BLaER1 (cell line): Measurements from ENCODE around the gene SUZ12.
"Not testable (repeated sequence)": the region's sequence is repeated elsewhere in the genome, so short reads cannot be mapped to it uniquely, and the experiment has no call there.

Source experiments
- H3K27ac ChIP-seq: shearing (Covaris generic); formaldehyde crosslinking; 2 replicates; pipeline ENCODE4 v1.8.1; 2022
- H3K27me3 ChIP-seq: shearing (Covaris generic); formaldehyde crosslinking; 2 replicates; pipeline ENCODE4 v1.8.1; 2022
- H3K36me3 ChIP-seq: shearing (Covaris generic); formaldehyde crosslinking; 2 replicates; pipeline ENCODE4 v1.8.1; 2022
- H3K4me1 ChIP-seq: shearing (Covaris generic); formaldehyde crosslinking; 2 replicates; pipeline ENCODE4 v1.8.1; 2022
- H3K4me2 ChIP-seq: shearing (Covaris generic); formaldehyde crosslinking; 2 replicates; pipeline ENCODE4 v1.8.1; 2022
- H3K4me3 ChIP-seq: shearing (Covaris generic); formaldehyde crosslinking; 2 replicates; pipeline ENCODE4 v1.8.1; 2022
- H3K9ac ChIP-seq: shearing (Covaris generic); formaldehyde crosslinking; 2 replicates; pipeline ENCODE4 v1.8.1; 2022
- H3K9me3 ChIP-seq: shearing (Covaris generic); formaldehyde crosslinking; 2 replicates; pipeline ENCODE4 v1.8.1; 2022
- H4K20me1 ChIP-seq: shearing (Covaris generic); formaldehyde crosslinking; 2 replicates; pipeline ENCODE4 v1.8.1; 2022
- Cebpa-rat ChIP-seq: shearing (Covaris generic); IDR thresholded peaks from 2 replicates; pipeline ENCODE4 v1.8.1; 2022

Gene SUZ12

DNA sequence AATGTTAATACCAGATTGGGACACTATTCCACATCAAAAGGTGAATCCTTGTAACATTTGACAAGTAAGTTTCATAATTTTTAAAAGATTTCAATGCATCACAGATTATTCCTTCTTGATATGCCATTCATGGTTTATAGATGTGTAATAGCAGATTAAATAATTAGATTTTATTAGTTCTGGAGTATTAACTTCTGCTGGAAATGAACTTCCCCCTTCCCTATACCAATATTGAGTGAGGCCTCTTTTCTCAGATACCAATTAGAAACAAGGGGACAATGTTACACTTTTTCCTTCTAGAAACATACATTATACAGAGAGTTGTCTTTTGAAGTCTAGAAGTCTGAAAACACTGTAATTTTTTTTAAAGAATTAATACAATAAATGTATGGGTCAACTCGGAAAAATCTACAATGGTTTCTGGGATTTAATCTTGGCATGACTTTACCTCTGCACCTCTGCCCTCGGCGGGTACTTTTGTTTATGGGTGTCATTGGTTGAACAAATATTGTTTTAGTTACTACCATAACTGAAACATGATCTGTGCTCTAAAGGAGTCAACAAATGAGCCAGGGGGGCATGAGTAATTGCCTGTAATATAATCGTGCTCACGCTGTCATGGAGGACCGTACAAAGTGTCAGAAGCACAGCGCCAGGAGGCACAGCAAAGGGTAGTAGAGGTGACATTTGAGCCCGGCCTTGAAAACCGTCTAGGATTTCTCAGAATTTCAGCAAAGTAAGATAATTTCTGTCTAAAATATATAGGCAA is 78.6 kb downstream of the SUZ12 start:
- H3K9ac ChIP-seq: no peak overlapping the region
- H4K20me1 ChIP-seq: peaks cover 53% of the 10 kb centered on the region; the same call in 1 of the 2 replicates
- no peaks in the 10 kb centered on the region for H3K27me3 ChIP-seq
- no peak overlapping the region for H3K4me3 ChIP-seq
- peak overlapping the region; percentile 41; the same call in 1 of the 2 replicates for H3K4me2 ChIP-seq
- no peaks in the 10 kb centered on the region for H3K9me3 ChIP-seq
- H3K36me3 ChIP-seq: peaks cover 52% of the 10 kb centered on the region
- peaks cover 13% of the 10 kb centered on the region for H3K4me1 ChIP-seq
- no peak overlapping the region for H3K27ac ChIP-seq
- no peak for TF ChIP-seq Cebpa-rat

DNA sequence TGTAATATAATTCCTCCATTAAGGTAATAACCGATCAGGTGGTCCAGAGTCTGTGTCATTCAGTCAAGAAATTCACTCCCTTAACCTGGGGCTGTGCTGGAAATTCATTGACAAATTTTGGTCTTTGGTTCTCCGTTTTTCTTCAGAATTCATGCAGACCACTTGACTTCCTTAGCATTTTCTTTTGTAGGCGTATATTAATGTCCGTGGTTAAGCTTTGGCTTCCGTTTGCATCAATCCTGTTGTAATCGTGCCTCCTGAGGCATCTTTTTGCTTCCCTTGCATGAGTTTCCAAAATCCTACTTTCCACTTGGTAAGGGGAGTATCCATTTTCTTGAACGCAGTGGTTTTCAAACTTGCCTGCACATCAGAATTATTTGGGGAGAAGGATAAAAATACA is 79.4 kb downstream of the SUZ12 start:
- no peaks in the 10 kb centered on the region for H3K9me3 ChIP-seq
- no peak overlapping the region for H3K4me3 ChIP-seq
- peaks cover 13% of the 10 kb centered on the region for H3K4me1 ChIP-seq
- H3K4me2 ChIP-seq: peak overlapping the region; percentile 41
- no peak for TF ChIP-seq Cebpa-rat
- peaks cover 57% of the 10 kb centered on the region for H3K36me3 ChIP-seq
- peaks cover 56% of the 10 kb centered on the region; the same call in 1 of the 2 replicates for H4K20me1 ChIP-seq
- no peak overlapping the region for H3K27ac ChIP-seq
- H3K9ac ChIP-seq: no peak overlapping the region
- H3K27me3 ChIP-seq: no peaks in the 10 kb centered on the region

DNA sequence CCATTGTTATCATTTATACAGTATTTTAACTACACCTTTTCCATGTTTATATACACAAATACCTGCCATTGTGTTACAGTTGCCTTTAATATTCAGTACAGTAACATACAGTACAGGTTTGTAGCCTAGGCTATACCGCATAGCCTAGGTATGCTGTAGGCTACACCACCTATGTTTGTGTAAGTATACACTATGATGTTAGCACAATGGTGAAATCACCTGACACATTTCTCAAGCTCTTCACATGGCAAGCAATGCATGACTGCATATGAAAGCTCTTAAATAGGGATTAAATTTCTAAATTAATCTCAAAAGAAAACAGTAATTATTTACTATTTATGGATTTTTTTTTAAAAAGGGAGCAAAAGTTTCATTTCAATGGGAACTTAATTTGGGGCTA is 82.4 kb downstream of the SUZ12 start:
- no peaks in the 10 kb centered on the region for H3K27me3 ChIP-seq
- H3K27ac ChIP-seq: no peak overlapping the region
- no peaks in the 10 kb centered on the region for H3K9me3 ChIP-seq
- H4K20me1 ChIP-seq: peaks cover 52% of the 10 kb centered on the region; the same call in 1 of the 2 replicates
- H3K9ac ChIP-seq: no peak overlapping the region
- peaks cover 13% of the 10 kb centered on the region for H3K4me1 ChIP-seq
- no peak for TF ChIP-seq Cebpa-rat
- H3K4me3 ChIP-seq: no peak overlapping the region
- no peak overlapping the region for H3K4me2 ChIP-seq
- peaks cover 57% of the 10 kb centered on the region for H3K36me3 ChIP-seq

DNA sequence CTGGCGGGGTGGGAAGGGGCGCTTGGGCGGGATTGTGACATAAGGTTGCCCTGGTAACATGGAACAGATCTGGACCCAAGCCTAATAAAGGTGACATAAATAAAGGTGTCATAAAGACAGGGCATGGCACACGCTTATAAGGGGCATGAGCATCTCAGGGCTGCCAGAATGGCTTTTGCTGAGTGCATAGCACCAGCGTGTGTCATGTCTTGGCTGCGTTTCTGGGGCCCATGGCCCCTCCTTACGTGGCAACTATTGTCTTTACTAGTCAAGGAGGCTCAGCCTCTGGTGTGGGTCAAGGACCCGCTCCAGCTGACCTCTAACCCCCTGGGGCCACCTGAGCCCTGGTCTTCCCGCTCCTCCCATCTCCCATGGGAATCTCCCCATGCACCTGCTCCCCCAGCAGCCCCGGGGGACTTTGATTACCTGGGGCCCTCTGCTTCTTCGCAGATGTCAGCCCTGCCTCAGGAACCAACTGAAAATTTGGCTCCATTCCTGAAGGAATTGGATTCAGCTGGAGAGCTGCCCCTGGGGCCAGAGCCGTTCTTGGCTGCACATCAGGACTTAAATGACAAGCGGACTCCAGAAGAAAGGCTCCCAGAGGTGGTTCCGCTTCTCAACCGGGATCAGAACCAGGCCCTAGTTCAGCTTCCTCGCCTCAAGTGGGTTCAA is 84.3 kb downstream of the SUZ12 start:
- Histone ChIP-seq H3K4me1 (peaks cover 5% of the 10 kb centered on the region), H3K27ac (no peak overlapping the region), H3K4me3 (no peak overlapping the region), H3K4me2 (no peak overlapping the region), H3K36me3 (peaks cover 58% of the 10 kb centered on the region), H3K27me3 (no peaks in the 10 kb centered on the region), H3K9ac (no peak overlapping the region), H3K9me3 (no peaks in the 10 kb centered on the region), H4K20me1 (peaks cover 37% of the 10 kb centered on the region; the same call in 1 of the 2 replicates)
- no peak for TF ChIP-seq Cebpa-rat

DNA sequence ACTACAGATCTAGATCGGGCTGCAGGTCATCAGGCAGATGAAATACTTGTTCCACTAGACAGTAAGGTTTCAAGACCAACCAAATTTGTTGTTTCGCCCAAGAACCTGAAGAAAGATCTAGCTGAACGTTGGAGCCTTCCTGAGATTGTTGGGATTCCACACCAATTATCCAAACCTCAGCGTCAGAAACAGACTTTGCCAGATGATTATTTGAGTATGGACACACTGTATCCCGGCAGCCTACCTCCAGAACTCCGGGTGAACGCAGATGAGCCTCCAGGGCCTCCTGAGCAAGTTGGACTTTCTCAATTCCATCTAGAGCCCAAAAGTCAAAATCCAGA is 84.8 kb downstream of the SUZ12 start:
- H3K4me2 ChIP-seq: no peak overlapping the region
- no peak overlapping the region for H3K27ac ChIP-seq
- H3K4me3 ChIP-seq: no peak overlapping the region
- H3K9ac ChIP-seq: no peak overlapping the region
- H4K20me1 ChIP-seq: peaks cover 32% of the 10 kb centered on the region; the same call in 1 of the 2 replicates
- peaks cover 63% of the 10 kb centered on the region for H3K36me3 ChIP-seq
- no peaks in the 10 kb centered on the region for H3K9me3 ChIP-seq
- no peak for TF ChIP-seq Cebpa-rat
- H3K27me3 ChIP-seq: no peaks in the 10 kb centered on the region
- H3K4me1 ChIP-seq: no peaks in the 10 kb centered on the region; the same call in 1 of the 2 replicates

DNA sequence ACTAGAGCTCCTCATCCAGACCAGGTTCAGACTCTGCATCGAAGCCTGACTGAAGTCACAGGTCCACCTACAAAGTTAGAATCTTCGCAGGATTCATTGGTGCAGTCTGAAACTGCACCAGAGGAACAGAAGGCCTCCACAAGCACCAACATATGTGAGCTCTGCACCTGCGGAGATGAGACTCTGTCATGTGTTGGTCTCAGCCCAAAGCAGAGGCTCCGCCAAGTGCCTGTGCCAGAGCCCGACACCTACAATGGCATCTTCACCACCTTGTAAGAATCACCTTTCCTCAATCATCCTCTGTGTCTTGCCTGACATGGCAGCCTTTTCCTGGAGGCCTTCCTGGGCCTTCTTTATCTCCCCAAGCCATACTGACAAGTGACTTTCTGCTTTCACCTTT is 85.7 kb downstream of the SUZ12 start:
- not testable (repeated sequence) for H3K9ac ChIP-seq, H3K27ac ChIP-seq, H3K4me2 ChIP-seq, H3K4me1 ChIP-seq, H3K4me3 ChIP-seq, H3K9me3 ChIP-seq, H3K27me3 ChIP-seq
- Histone ChIP-seq H3K36me3 (peaks cover 57% of the 10 kb centered on the region), H4K20me1 (peaks cover 23% of the 10 kb centered on the region; the same call in 1 of the 2 replicates)

DNA sequence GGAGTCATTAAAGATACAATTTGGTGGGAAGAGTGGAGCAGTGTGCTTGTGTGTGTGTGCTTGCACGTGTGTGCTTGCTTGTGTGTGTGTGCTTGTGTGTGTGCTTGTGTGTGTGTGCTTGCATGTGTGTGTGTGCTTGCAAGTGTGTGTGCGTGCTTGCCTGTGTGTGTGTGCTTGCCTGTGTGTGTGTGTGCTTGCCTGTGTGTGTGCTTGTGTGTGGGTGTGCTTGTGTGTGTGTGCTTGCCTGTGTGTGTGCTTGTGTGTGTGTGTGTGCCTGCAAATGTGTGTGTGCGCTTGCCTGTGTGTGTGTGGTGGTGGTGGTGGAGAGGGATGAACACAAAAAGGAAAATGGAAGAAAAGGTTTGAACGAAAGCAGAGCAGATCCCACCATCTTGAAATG is 90.5 kb downstream of the SUZ12 start:
- H3K27me3 ChIP-seq, H3K9ac ChIP-seq, H4K20me1 ChIP-seq, H3K27ac ChIP-seq, H3K9me3 ChIP-seq, H3K4me3 ChIP-seq, H3K4me2 ChIP-seq, H3K4me1 ChIP-seq: not testable (repeated sequence)
- H3K36me3 ChIP-seq: peaks cover 15% of the 10 kb centered on the region

DNA sequence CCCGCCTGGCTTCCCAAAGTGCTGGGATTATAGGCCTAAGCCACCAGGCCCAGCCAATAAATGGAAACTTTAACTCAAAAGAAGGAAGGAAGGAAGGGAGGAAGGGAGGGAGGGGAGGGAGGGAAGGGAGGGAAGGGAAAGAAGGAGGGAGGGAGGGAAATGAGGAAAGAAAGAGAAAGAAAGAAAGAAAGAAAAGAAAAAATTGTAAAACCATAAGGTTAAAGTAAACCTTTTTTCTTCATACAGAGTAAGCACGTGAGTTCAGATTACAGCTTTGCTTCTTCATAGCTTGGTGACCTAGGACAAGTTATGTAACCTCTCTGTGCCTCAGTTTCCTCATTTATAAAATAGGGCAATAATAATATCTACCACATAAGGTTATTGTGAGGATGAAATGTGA is 96.4 kb downstream of the SUZ12 start:
- Histone ChIP-seq H3K9ac (no peak overlapping the region), H3K36me3 (peaks cover 41% of the 10 kb centered on the region), H3K4me2 (no peak overlapping the region), H3K27ac (no peak overlapping the region), H3K9me3 (no peaks in the 10 kb centered on the region), H4K20me1 (no peaks in the 10 kb centered on the region), H3K27me3 (no peaks in the 10 kb centered on the region), H3K4me1 (no peaks in the 10 kb centered on the region), H3K4me3 (no peak overlapping the region)
- TF ChIP-seq Cebpa-rat: no peak

DNA sequence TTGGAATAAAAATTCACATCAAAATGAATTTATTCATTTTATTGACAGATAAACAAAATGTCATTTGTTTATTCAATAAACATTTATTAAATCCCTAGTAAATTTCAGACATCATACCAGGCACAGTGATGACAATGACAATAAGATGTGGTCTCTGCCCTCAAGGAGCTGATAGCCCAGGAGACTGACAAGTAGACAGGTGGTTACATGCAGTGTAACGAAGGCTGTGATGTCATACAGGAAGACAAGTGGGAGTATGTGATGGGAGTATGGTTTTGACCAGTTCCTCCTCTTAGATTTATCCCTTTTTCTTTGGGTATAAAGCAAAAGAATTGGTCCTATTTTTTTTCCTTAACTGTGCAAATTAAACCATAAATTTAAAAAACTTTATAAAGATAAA is 97.0 kb downstream of the SUZ12 start:
- not testable (repeated sequence) for H4K20me1 ChIP-seq, H3K9me3 ChIP-seq, H3K4me1 ChIP-seq, H3K4me2 ChIP-seq, H3K9ac ChIP-seq, H3K27me3 ChIP-seq, H3K27ac ChIP-seq, H3K4me3 ChIP-seq
- H3K36me3 ChIP-seq: peaks cover 45% of the 10 kb centered on the region

DNA sequence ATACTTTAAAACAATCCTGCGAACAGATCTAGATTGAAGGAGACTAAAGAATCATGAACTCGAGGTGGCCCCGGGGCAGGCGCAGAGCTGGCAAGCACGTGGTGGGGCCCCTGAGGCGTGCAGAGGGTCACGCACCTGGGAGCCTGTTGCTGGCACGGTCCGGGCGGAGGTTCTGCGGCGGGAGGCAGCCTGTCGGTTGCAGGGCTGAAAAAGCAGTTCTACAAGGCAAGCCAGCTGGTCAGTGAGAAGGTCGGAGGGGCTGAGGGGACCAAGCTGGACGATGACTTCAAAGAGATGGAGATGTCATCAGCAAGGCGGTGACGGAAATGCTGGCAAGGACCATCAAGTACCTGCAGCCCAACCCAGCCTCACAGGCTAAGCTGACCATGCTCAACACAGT is 103.4 kb downstream of the SUZ12 start:
- not testable (repeated sequence) for H3K4me3 ChIP-seq, H3K27ac ChIP-seq, H3K4me2 ChIP-seq, H3K9me3 ChIP-seq, H3K9ac ChIP-seq, H3K4me1 ChIP-seq, H4K20me1 ChIP-seq, H3K27me3 ChIP-seq
- H3K36me3 ChIP-seq: peaks cover 57% of the 10 kb centered on the region

DNA sequence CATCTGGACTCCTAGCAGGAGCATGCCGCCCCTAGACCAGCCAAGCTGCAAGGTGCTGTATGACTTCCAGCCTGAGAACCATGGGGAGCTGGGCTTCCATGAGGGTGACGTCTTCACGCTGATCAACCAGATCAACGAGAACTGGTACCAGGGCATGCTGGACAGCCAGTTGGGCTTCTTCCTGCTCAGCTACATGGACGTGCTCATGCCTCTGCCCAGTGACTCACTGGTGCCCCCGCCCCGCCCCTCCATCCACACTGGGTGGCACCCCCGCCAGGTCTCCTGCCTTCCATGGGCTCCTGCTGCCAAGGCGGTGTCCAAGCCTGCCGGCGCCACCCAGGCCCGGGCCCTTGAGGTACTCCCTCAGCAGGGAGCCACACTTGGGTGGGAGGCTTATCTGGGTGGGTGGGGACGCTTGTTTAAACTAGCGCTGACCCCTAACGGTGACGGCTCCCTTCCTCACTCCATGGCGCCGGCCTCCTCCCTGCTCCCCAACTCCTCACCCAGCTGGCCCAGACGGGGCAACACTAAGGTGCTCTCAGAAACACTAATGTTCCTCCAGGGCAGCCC is 104.6 kb downstream of the SUZ12 start:
- H3K9me3 ChIP-seq, H3K4me2 ChIP-seq, H3K27ac ChIP-seq, H3K9ac ChIP-seq, H3K4me3 ChIP-seq, H4K20me1 ChIP-seq, H3K27me3 ChIP-seq, H3K4me1 ChIP-seq: not testable (repeated sequence)
- H3K36me3 ChIP-seq: peaks cover 46% of the 10 kb centered on the region

DNA sequence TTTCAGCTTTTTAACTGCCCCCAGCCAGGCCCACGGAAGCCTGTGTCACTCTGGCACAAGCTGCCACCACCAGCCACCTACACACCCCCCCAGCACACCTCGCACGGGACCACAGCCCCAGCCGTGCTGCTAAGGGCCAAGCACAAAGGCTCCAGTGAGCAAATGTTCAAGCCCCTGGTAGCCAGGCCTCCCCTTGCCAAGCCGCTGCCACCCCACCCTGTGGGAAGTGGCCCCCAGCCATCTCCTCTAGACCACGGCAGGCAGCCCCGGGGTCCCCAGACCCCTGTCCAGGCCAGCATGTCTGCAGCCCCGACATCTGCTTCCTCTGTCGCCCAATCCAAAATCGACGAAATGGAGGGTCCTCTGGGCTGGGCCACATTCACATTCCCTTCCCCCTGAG is 105.5 kb downstream of the SUZ12 start:
- not testable (repeated sequence) for H3K4me1 ChIP-seq, H3K4me2 ChIP-seq, H3K9me3 ChIP-seq, H3K27ac ChIP-seq, H3K9ac ChIP-seq, H3K4me3 ChIP-seq, H3K27me3 ChIP-seq, H4K20me1 ChIP-seq
- peaks cover 37% of the 10 kb centered on the region for H3K36me3 ChIP-seq

DNA sequence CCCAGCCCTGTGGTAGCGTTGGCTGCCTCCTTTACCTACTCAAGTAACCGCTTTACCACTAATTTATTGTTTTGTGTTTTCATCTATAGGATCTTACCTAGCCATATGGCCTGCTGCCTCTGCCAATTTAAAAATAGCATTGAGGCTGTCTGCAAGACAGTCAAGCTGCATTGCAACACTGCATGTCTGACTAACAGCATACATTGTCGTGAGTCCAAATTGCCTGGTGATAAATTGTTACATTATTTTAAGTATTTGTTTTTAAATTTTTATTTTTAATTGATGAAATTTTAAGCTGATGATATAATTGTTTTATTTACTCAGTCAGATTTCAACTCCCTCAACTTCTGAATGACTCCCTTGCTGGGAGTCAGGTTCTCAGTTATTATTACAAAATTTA is 108.8 kb downstream of the SUZ12 start:
- H3K4me3 ChIP-seq, H3K9ac ChIP-seq, H3K27ac ChIP-seq, H3K9me3 ChIP-seq, H3K27me3 ChIP-seq, H3K4me2 ChIP-seq, H3K4me1 ChIP-seq, H4K20me1 ChIP-seq: not testable (repeated sequence)
- H3K36me3 ChIP-seq: peaks cover 22% of the 10 kb centered on the region

DNA sequence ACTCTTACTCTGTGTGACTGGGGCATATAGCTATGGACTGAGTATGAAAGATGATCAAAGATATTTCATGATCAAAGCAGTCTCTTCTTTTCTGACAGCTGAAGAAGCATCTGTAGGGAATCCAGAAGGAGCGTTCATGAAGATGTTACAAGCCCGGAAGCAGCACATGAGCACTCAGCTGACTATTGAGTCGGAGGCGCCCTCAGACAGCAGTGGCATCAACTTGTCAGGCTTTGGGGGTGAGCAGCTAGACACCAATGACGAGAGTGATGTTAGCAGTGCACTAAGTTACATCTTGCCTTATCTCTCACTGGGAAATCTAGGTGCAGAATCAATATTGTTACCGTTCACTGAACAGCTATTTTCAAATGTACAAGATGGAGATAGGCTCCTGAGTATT is 110.9 kb downstream of the SUZ12 start:
- H4K20me1 ChIP-seq, H3K9ac ChIP-seq, H3K27ac ChIP-seq, H3K4me3 ChIP-seq, H3K4me1 ChIP-seq, H3K27me3 ChIP-seq, H3K4me2 ChIP-seq, H3K9me3 ChIP-seq: not testable (repeated sequence)
- H3K36me3 ChIP-seq: peaks cover 12% of the 10 kb centered on the region
